Measurements from ENCODE around the gene BAIAP3. TPM values are rescaled to one million over a fixed set of nuclear protein-coding genes. Genes with fewer than 3 reads are reported as not detected.

The BAIAP3 gene
- total RNA-seq, 6 experiments from 2014 or later, result 0.11 to 0.28 (median 0.16) TPM

DNA sequence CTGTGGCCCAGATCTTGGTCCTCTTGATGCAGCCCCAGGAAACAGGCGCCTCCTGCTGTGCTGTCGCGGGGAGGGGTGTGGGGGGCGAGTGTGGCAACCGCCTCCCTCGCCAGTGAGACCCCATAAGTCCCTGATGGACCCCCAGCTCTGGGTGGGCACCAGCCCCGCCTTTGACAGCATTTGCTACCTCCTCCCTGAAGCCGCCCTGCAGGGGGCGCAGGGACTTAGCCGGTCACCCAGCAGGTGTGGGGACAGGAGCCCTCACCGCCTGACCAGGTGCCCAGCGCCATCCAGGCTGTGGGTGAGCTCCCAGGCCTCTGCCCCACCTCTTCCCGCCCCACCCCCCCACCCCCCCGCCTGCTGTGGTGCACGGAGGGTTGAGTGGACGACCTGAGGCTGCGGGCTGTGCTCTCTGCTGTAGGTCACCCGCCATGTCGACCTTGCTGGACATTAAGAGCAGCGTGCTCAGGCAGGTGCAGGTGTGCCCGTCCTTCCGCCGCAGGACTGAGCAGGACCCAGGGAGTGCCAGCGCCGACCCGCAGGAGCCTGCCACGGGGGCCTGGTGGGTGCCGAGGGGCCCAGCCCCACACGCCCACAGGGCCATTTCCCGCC is 4.8 kb downstream of the BAIAP3 start:
- Mint-ChIP-seq H3K27ac (no peak overlapping the region), H3K4me1 (ENCODE audit: low read depth) (no peaks in the 10 kb centered on the region), H3K4me3 (no peak overlapping the region), H3K36me3 (ENCODE audit: low read depth) (no peaks in the 10 kb centered on the region), H3K27me3 (ENCODE audit: insufficient read depth) (peaks cover 17% of the 10 kb centered on the region), H3K9me3 (no peaks in the 10 kb centered on the region)
- DNase-seq, result no peak
- TF ChIP-seq, protein P1, sequence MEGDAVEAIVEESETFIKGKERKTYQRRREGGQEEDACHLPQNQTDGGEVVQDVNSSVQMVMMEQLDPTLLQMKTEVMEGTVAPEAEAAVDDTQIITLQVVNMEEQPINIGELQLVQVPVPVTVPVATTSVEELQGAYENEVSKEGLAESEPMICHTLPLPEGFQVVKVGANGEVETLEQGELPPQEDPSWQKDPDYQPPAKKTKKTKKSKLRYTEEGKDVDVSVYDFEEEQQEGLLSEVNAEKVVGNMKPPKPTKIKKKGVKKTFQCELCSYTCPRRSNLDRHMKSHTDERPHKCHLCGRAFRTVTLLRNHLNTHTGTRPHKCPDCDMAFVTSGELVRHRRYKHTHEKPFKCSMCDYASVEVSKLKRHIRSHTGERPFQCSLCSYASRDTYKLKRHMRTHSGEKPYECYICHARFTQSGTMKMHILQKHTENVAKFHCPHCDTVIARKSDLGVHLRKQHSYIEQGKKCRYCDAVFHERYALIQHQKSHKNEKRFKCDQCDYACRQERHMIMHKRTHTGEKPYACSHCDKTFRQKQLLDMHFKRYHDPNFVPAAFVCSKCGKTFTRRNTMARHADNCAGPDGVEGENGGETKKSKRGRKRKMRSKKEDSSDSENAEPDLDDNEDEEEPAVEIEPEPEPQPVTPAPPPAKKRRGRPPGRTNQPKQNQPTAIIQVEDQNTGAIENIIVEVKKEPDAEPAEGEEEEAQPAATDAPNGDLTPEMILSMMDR (IDR thresholded peaks at IDR 0.05), result peak; percentile 48

GRCh38 chr16:1338855-1339675 is 5.6 kb downstream of the BAIAP3 start:
- H3K4me1 Mint-ChIP-seq (ENCODE audit: low read depth), result no peaks in the 10 kb centered on the region
- no peak overlapping the region for H3K4me3 Mint-ChIP-seq
- H3K36me3 Mint-ChIP-seq (ENCODE audit: low read depth), result no peaks in the 10 kb centered on the region
- DNase-seq, result no peak
- H3K27ac Mint-ChIP-seq, result no peak overlapping the region
- H3K27me3 Mint-ChIP-seq (ENCODE audit: insufficient read depth), result peaks cover 17% of the 10 kb centered on the region
- TF ChIP-seq, protein P1 (IDR thresholded peaks at IDR 0.05), result no peak
- no peaks in the 10 kb centered on the region for H3K9me3 Mint-ChIP-seq

DNA sequence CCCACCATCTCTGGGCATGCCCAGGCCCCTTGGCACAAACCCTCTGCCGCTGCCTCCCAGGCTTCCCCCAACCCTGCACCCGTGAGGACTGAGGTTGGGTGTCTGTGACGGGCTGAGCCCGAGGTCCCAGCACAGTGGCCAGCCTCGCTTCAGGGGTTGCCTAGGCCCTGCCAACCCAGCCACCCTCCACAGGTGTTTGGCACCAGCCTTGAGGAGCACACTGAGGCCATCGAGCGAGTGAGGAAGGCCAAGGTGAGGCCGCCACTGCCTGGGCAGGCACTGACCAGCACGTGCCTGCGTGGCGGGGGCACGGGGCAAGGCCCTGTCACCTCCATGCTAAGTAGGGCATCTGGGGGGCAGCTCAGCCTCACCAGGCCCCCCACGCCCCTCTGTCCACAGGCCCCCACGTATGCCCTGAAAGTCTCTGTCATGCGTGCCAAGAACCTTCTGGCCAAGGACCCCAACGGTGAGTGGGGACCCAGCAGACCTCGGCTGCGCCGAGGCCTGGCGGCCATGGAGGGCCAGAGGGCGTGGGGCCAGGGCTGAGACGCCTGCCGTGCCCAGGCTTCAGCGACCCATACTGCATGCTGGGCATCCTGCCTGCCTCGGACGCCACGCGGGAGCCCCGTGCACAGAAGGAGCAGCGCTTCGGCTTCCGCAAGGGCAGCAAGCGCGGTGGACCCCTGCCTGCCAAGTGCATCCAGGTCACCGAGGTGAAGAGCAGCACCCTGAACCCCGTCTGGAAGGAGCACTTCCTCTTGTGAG is 7.5 kb downstream of the BAIAP3 start:
- H3K27me3 Mint-ChIP-seq (ENCODE audit: insufficient read depth), result peaks cover 8% of the 10 kb centered on the region; the same call in 1 of the 2 replicates
- no peaks in the 10 kb centered on the region for H3K9me3 Mint-ChIP-seq
- TF ChIP-seq, protein P1 (IDR thresholded peaks at IDR 0.05), result no peak
- H3K4me1 Mint-ChIP-seq (ENCODE audit: low read depth), result no peaks in the 10 kb centered on the region
- H3K27ac Mint-ChIP-seq, result no peak overlapping the region
- DNase-seq, result no peak
- H3K4me3 Mint-ChIP-seq, result no peak overlapping the region
- no peaks in the 10 kb centered on the region for H3K36me3 Mint-ChIP-seq (ENCODE audit: low read depth)

DNA sequence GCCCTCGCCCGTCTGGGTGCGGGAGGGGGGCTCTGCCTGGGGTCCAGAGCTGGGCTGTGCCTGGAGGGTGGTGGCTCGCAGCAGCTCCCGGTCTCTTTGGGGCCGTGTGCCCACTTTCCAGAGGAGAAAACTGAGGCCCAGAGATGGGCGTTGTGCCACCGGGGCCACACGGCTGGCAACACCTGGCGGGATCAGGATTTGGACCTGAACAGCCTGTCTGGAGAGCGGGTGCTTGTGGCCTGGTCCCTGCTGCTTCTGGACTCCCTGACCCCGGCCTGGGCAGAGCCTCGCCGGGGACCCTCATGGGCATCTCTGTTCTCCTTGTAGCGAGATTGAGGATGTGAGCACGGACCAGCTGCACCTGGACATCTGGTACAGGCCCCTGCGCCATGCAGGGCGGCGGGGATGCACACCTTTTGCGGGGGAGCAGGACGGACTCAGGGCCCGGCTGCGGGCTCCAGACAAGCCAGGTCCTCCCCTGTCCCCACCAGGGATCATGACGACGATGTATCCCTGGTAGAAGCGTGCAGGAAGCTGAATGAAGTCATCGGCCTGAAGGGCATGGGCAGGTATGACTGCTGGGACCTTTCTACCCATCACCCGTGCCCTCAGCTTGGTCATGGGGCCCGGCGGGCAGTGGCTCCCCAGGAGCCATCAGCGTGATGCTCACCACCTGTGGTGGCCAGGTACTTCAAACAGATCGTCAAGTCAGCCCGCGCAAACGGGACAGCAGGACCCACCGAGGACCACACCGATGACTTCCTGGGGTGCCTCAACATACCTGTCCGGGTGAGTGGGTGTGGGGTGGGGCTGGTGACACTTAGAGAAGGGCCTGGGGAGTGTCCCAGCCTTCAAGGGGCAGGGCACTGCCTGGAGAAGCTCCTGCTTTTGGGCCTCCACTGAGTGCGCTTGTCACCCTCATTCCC is 8.3 kb downstream of the BAIAP3 start:
- no peaks in the 10 kb centered on the region for H3K4me1 Mint-ChIP-seq (ENCODE audit: low read depth)
- peaks cover 4% of the 10 kb centered on the region; the same call in 1 of the 2 replicates for H3K27me3 Mint-ChIP-seq (ENCODE audit: insufficient read depth)
- H3K36me3 Mint-ChIP-seq (ENCODE audit: low read depth), result no peaks in the 10 kb centered on the region
- no peak overlapping the region for H3K27ac Mint-ChIP-seq
- no peaks in the 10 kb centered on the region for H3K9me3 Mint-ChIP-seq
- no peak for DNase-seq
- no peak overlapping the region for H3K4me3 Mint-ChIP-seq
- TF ChIP-seq, protein P1 (IDR thresholded peaks at IDR 0.05), result no peak

All from HFFc6 (cell line).